Panc1 (cell line): Measurements from ENCODE around the gene ACOT13. TPM values are rescaled to one million over a fixed set of nuclear protein-coding genes. Genes with fewer than 3 reads are reported as not detected.
A peak's percentile ranks its signal among the peaks of the same experiment; 100 is the strongest.

ENCODE experiments used
- ATAC-seq: fragments of 200-7000 bp; cut with Tn5 transposase; 2 replicates; pipeline ENCODE4 v1.9.1; 2020; ENCODE audit warnings: mild to moderate bottlenecking, moderate library complexity
- BruUV-seq: library from RNA; stranded (reverse); fragments of 400-500 nt; replicated peaks from 2 replicates; lab custom pipeline; 2021; lab: Mats Ljungman, UMichigan
- CTCF ChIA-PET: fragments of 300-600 bp; sonication (Branson Sonifier 250); formaldehyde crosslinking; loops from one replicate; lab custom pipeline; 2022; ENCODE audit warnings: antibody characterized with exemption; lab: Charles Lee
- POLR2A ChIA-PET: fragments of 300-600 bp; sonication (Branson Sonifier 250); formaldehyde crosslinking; loops from one replicate; lab custom pipeline; 2022; ENCODE audit warnings: antibody characterized with exemption; lab: Charles Lee
- DNase-seq: peaks from one replicate; pipeline ENCODE4 v3.0.0-alpha.2; 2010; ENCODE audit warnings: low read depth, low spot score
- H3K27ac ChIP-seq: 2 replicates; pipeline ENCODE4 v1.5.1; 2011; ENCODE audit warnings: mild to moderate bottlenecking, low read length, inconsistent platforms
- H3K27me3 ChIP-seq: fragments of 200-500 bp; sonication (Bioruptor generic); 2 replicates; pipeline ENCODE4 v1.6.0; 2014; ENCODE audit warnings: low read length, inconsistent platforms; ENCODE audit not compliant: control insufficient read depth, insufficient read depth
- H3K36me3 ChIP-seq: fragments of 200-500 bp; sonication (Bioruptor generic); 2 replicates; pipeline ENCODE4 v1.5.1; 2014; ENCODE audit warnings: inconsistent platforms, mild to moderate bottlenecking, low read length, moderate library complexity; ENCODE audit not compliant: control insufficient read depth, insufficient read depth
- H3K4me1 ChIP-seq: 2 replicates; pipeline ENCODE4 v1.5.1; 2011; ENCODE audit warnings: inconsistent platforms, mild to moderate bottlenecking, low read length, moderate library complexity; ENCODE audit not compliant: control insufficient read depth, insufficient read depth
- H3K4me3 ChIP-seq, 2 experiments: 2 replicates each; pipeline ENCODE4 v1.5.1; 2011 to 2012; ENCODE audit warnings: low read depth in 2 of 2, low read length in 2 of 2, mild to moderate bottlenecking in 2 of 2, inconsistent platforms in 1 of 2, moderate library complexity in 1 of 2
- H3K9me3 ChIP-seq: fragments of 200-500 bp; sonication (Bioruptor generic); 2 replicates; pipeline ENCODE4 v1.5.1; 2014; ENCODE audit warnings: low read depth, mild to moderate bottlenecking, inconsistent platforms, low read length, moderate library complexity; ENCODE audit not compliant: control insufficient read depth, insufficient read depth
- POLR2AphosphoS5 ChIP-seq: IDR thresholded peaks from 2 replicates; pipeline ENCODE4 v1.6.1; 2012; ENCODE audit warnings: mild to moderate bottlenecking, low read depth, low read length, moderate library complexity
- REST ChIP-seq, 2 experiments: IDR thresholded peaks; 2 replicates each; pipeline ENCODE4 v1.6.1; 2011 to 2012; ENCODE audit warnings: low read depth in 2 of 2, control low read depth in 1 of 2, low read length in 1 of 2, mild to moderate bottlenecking in 1 of 2, moderate library complexity in 1 of 2; ENCODE audit not compliant: insufficient read depth in 1 of 2
- SIN3A ChIP-seq: IDR thresholded peaks from 2 replicates; pipeline ENCODE4 v1.6.1; 2012; ENCODE audit warnings: low read depth, mild to moderate bottlenecking, low read length, moderate library complexity, borderline replicate concordance; ENCODE audit not compliant: insufficient read depth
- TCF7L2 ChIP-seq: IDR thresholded peaks from 2 replicates; pipeline ENCODE4 v1.6.1; 2011; ENCODE audit warnings: mild to moderate bottlenecking, low read depth, low read length, inconsistent platforms
- in situ Hi-C: cut with HindIII; loops from 2 replicates; pipeline ENCODE4 v1.10.0; 2016; ENCODE audit warnings: low sequenced_read_pairs, low pct_unique_long_range_greater_than_20kb
- intact Hi-C: fragments of 100-400 bp; cut with micrococcal nuclease; formaldehyde crosslinking; loops from one replicate; pipeline ENCODE4 v1.10.0; 2022; ENCODE audit not compliant: unreplicated experiment
- total RNA-seq: library from RNA; stranded (reverse); gene quantifications from one replicate; pipeline ENCODE4 v1.2.1, GENCODE V29; 2021; ENCODE audit not compliant: unreplicated experiment
- TF ChIP-seq, protein P1 (sequence below): fragments of 450-650 bp; IDR thresholded peaks from 2 replicates; pipeline ENCODE4 v1.5.1; 2017; ENCODE audit warnings: mild to moderate bottlenecking

ACOT13 gene
- total RNA-seq, 1 experiment from 2014 or later, result 31.6 TPM

DNA sequence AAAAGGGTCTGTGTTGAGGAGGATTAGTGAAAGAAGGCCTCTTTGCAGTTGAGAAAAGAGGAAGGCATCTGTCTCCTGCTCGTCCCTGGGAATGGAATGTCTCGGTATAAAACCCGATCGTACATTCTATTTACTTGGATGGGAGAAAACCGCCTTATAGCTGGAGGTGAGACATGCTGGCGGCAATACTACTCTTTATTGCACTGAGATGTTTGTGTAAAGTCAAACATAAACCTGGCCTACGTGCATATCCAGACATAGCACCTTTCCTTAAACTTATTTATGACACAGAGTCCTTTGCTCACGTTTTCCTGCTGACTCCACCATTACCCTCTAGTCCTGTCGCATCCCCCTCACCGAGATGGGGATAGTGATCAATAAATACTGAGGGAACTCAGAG, 4.6 kb upstream of the ACOT13 start:
- no TSS peak for BruUV-seq
- no peak for TF ChIP-seq SIN3A
- TF ChIP-seq TCF7L2, result no peak
- no peak for TF ChIP-seq REST (IDR thresholded peaks at IDR 0.05; ENCODE audit: insufficient read depth in 1 of 2, low read depth in 2 of 2, low read length in 1 of 2)
- TF ChIP-seq POLR2AphosphoS5, result no peak
- TF ChIP-seq, protein P1, sequence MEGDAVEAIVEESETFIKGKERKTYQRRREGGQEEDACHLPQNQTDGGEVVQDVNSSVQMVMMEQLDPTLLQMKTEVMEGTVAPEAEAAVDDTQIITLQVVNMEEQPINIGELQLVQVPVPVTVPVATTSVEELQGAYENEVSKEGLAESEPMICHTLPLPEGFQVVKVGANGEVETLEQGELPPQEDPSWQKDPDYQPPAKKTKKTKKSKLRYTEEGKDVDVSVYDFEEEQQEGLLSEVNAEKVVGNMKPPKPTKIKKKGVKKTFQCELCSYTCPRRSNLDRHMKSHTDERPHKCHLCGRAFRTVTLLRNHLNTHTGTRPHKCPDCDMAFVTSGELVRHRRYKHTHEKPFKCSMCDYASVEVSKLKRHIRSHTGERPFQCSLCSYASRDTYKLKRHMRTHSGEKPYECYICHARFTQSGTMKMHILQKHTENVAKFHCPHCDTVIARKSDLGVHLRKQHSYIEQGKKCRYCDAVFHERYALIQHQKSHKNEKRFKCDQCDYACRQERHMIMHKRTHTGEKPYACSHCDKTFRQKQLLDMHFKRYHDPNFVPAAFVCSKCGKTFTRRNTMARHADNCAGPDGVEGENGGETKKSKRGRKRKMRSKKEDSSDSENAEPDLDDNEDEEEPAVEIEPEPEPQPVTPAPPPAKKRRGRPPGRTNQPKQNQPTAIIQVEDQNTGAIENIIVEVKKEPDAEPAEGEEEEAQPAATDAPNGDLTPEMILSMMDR, result no peak
- peaks cover 16% of the 10 kb centered on the region for H3K36me3 ChIP-seq
- H3K4me1 ChIP-seq, result peaks cover 11% of the 10 kb centered on the region
- intact Hi-C loops (no loop called here), in situ Hi-C loops (no loop called here)
- DNase-seq, result no peak
- H3K27ac ChIP-seq, result no peak overlapping the region
- H3K9me3 ChIP-seq, result no peaks in the 10 kb centered on the region
- no peak overlapping the region for H3K4me3 ChIP-seq
- H3K27me3 ChIP-seq, result no peaks in the 10 kb centered on the region
- ChIA-PET CTCF (no interaction called here), POLR2A (no interaction called here)
- no peak for ATAC-seq

DNA sequence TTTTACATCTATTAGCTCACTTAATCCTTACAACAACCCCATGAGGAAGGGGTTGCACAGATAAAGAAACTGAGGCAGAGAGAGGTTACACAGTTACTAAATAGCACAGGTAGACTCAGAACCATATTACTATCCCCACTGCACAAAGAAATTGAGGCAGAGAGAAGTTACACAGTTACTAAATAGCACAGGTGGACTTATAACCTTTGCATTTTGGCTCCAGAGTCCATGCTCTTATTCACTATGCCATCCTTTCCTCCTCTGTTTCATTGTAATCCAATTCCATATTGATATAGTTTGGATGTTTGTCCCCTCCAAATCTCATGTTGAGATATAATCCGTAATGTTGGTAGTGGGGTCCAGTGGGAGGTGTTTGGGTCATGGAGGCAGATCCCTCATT, 3.7 kb upstream of the ACOT13 start:
- POLR2A ChIA-PET, result no interaction called here
- H3K9me3 ChIP-seq, result no peaks in the 10 kb centered on the region
- intact Hi-C loops, result no loop called here
- in situ Hi-C loops, result no loop called here
- peaks cover 11% of the 10 kb centered on the region for H3K4me1 ChIP-seq
- CTCF ChIA-PET, result no interaction called here
- no peak for DNase-seq
- H3K27ac ChIP-seq, result no peak overlapping the region
- peaks cover 16% of the 10 kb centered on the region for H3K36me3 ChIP-seq
- TF ChIP-seq POLR2AphosphoS5, result no peak
- no peaks in the 10 kb centered on the region for H3K27me3 ChIP-seq
- ATAC-seq, result no peak
- BruUV-seq, result no TSS peak
- H3K4me3 ChIP-seq, result no peak overlapping the region

- no peaks in the 10 kb centered on the region for H3K27me3 ChIP-seq
- peak overlapping the region; percentile 97; the same call in 1 of the 2 replicates for H3K27ac ChIP-seq
- no TSS peak for BruUV-seq
- H3K9me3 ChIP-seq, result no peaks in the 10 kb centered on the region
- ChIA-PET POLR2A (no interaction called here), CTCF (no interaction called here)
- peaks cover 16% of the 10 kb centered on the region for H3K36me3 ChIP-seq
- ATAC-seq (no peak), DNase-seq (no peak)
- H3K4me3 ChIP-seq, result no peak overlapping the region; a peak in 1 of 4 replicates
- intact Hi-C loops (no loop called here), in situ Hi-C loops (no loop called here)
- TF ChIP-seq, protein P1, result no peak
- TF ChIP-seq REST (IDR thresholded peaks at IDR 0.05; ENCODE audit: insufficient read depth in 1 of 2, low read depth in 2 of 2, low read length in 1 of 2) (no peak), POLR2AphosphoS5 (no peak), TCF7L2 (no peak), SIN3A (no peak)
- H3K4me1 ChIP-seq, result peaks cover 11% of the 10 kb centered on the region
Observed at GRCh38 chr6:24664046-24664987, 2.6 kb upstream of the ACOT13 start.
